HEK293T (cell line): ENCODE results near the gene PPFIBP2.

ENCODE experiments used
- CTCF ChIA-PET: fragments of 350-600 bp; formaldehyde crosslinking; extraction: SDS; loops from one replicate; lab custom pipeline; 2021; ENCODE audit warnings: antibody characterized with exemption, inconsistent platforms; lab: Yijun Ruan, JAX
- POLR2A ChIA-PET: fragments of 350-600 bp; formaldehyde crosslinking; extraction: SDS; loops from one replicate; lab custom pipeline; 2020; ENCODE audit warnings: antibody characterized with exemption, inconsistent platforms; lab: Yijun Ruan, JAX
- DNase-seq: peaks from one replicate; pipeline ENCODE4 v3.0.0; 2012; ENCODE audit warnings: mixed read lengths; ENCODE audit errors: extremely low spot score
- ARNT ChIP-seq: fragments of 450-650 bp; IDR thresholded peaks from 2 replicates; pipeline ENCODE4 v1.6.1; 2017; ENCODE audit warnings: mild to moderate bottlenecking
- BHLHE40 ChIP-seq: fragments of 450-650 bp; IDR thresholded peaks from 2 replicates; pipeline ENCODE4 v1.6.1; 2016; ENCODE audit warnings: mild to moderate bottlenecking, moderate library complexity, borderline replicate concordance
- CTBP1 ChIP-seq: fragments of 450-650 bp; IDR thresholded peaks from 2 replicates; pipeline ENCODE4 v1.6.1; 2016; ENCODE audit warnings: borderline replicate concordance
- ELF4 ChIP-seq: fragments of 450-650 bp; IDR thresholded peaks from 2 replicates; pipeline ENCODE4 v1.6.1; 2017; ENCODE audit warnings: antibody characterized with exemption
- FOXA1 ChIP-seq: fragments of 450-650 bp; IDR thresholded peaks from 2 replicates; pipeline ENCODE4 v1.6.1; 2016; ENCODE audit warnings: mild to moderate bottlenecking
- FOXK2 ChIP-seq: fragments of 450-650 bp; IDR thresholded peaks from 2 replicates; pipeline ENCODE4 v1.6.1; 2016; ENCODE audit warnings: mild to moderate bottlenecking
- FOXM1 ChIP-seq: fragments of 450-650 bp; IDR thresholded peaks from 2 replicates; pipeline ENCODE4 v1.6.1; 2017; ENCODE audit warnings: mild to moderate bottlenecking, borderline replicate concordance
- HDGF ChIP-seq: fragments of 450-650 bp; IDR thresholded peaks from 2 replicates; pipeline ENCODE4 v1.6.1; 2017; ENCODE audit warnings: antibody characterized with exemption, borderline replicate concordance
- L3MBTL2 ChIP-seq: fragments of 450-650 bp; conservative IDR thresholded peaks from 2 replicates; pipeline ENCODE4 v1.6.1; 2016; ENCODE audit warnings: mild to moderate bottlenecking
- LEF1 ChIP-seq: fragments of 450-650 bp; IDR thresholded peaks from 2 replicates; pipeline ENCODE4 v1.6.1; 2017; ENCODE audit warnings: mild to moderate bottlenecking, borderline replicate concordance
- NFRKB ChIP-seq: fragments of 450-650 bp; IDR thresholded peaks from 2 replicates; pipeline ENCODE4 v1.6.1; 2016; ENCODE audit warnings: mild to moderate bottlenecking, moderate library complexity
- PKNOX1 ChIP-seq: fragments of 450-650 bp; IDR thresholded peaks from 2 replicates; pipeline ENCODE4 v1.6.1; 2016
- SP1 ChIP-seq: fragments of 450-650 bp; IDR thresholded peaks from 2 replicates; pipeline ENCODE4 v1.6.1; 2017
- SUZ12 ChIP-seq: fragments of 450-650 bp; IDR thresholded peaks from 2 replicates; pipeline ENCODE4 v1.6.1; 2016; ENCODE audit warnings: mild to moderate bottlenecking
- TARDBP ChIP-seq: fragments of 450-650 bp; IDR thresholded peaks from 2 replicates; pipeline ENCODE4 v1.6.1; 2016
- ZNF384 ChIP-seq: fragments of 450-650 bp; IDR thresholded peaks from 2 replicates; pipeline ENCODE4 v1.6.1; 2016

PPFIBP2 gene

GRCh38 chr11:7480113-7480512 lies 33.7 kb upstream of the PPFIBP2 start:
- no peak for TF ChIP-seq LEF1
- TF ChIP-seq ARNT: no peak
- TF ChIP-seq CTBP1: no peak
- TF ChIP-seq BHLHE40: no peak
- no peak for TF ChIP-seq FOXK2
- TF ChIP-seq TARDBP: no peak
- POLR2A ChIA-PET: no interaction called here
- CTCF ChIA-PET: no interaction called here
- no peak for DNase-seq

- CTCF ChIA-PET: no interaction called here
- DNase-seq: no peak
- TF ChIP-seq SP1 (no peak), FOXK2 (no peak), LEF1 (no peak), FOXM1 (no peak)
- POLR2A ChIA-PET: no interaction called here
Observed at GRCh38 chr11:7484131-7484530, 29.7 kb upstream of the PPFIBP2 start.

GRCh38 chr11:7484645-7485044 lies 29.2 kb upstream of the PPFIBP2 start:
- ChIA-PET POLR2A (no interaction called here), CTCF (no interaction called here)
- TF ChIP-seq L3MBTL2 (no peak), FOXK2 (no peak), ELF4 (no peak), LEF1 (no peak)
- no peak for DNase-seq

GRCh38 chr11:7485186-7486097 lies 28.4 kb upstream of the PPFIBP2 start, which contains the start of gene OLFML1:
Gene OLFML1 (plus strand): TSS chr11:7485506. CDS start chr11:7485876, 370 bp downstream.
- TF ChIP-seq SUZ12: no peak
- TF ChIP-seq PKNOX1: no peak
- TF ChIP-seq FOXA1: no peak
- no peak for TF ChIP-seq TARDBP
- no peak for TF ChIP-seq CTBP1
- no peak for TF ChIP-seq NFRKB
- TF ChIP-seq FOXK2: no peak
- no peak for TF ChIP-seq ELF4
- POLR2A ChIA-PET: no interaction called here
- CTCF ChIA-PET: interaction anchor here (0.7 kb wide), 1 partner anchor 209 kb away, joined by 7 read pairs; no protein-coding TSS in a partner anchor
- DNase-seq: no peak

- ChIA-PET CTCF (no interaction called here), POLR2A (no interaction called here)
- no peak for DNase-seq
- no peak for TF ChIP-seq NFRKB
- TF ChIP-seq HDGF: no peak
- no peak for TF ChIP-seq ARNT
- no peak for TF ChIP-seq SP1
- no peak for TF ChIP-seq BHLHE40
- no peak for TF ChIP-seq PKNOX1
- no peak for TF ChIP-seq FOXA1
- TF ChIP-seq ZNF384: no peak
- no peak for TF ChIP-seq TARDBP
Observed at GRCh38 chr11:7486098-7486780, 27.6 kb upstream of the PPFIBP2 start.

- DNase-seq: no peak
- no peak for TF ChIP-seq ZNF384
- TF ChIP-seq FOXK2: no peak
- POLR2A ChIA-PET: no interaction called here
- CTCF ChIA-PET: no interaction called here
Observed at GRCh38 chr11:7486781-7487140, 27.0 kb upstream of the PPFIBP2 start.

GRCh38 chr11:7487360-7487759 lies 26.4 kb upstream of the PPFIBP2 start:
- DNase-seq: no peak

More at GRCh38 chr11:7487360-7487759, 26.4 kb upstream of the PPFIBP2 start:
- ChIA-PET POLR2A (no interaction called here), CTCF (interaction anchor here (0.7 kb wide), 1 partner anchor 390 kb away, joined by 3 read pairs; no protein-coding TSS in a partner anchor)
- TF ChIP-seq ARNT: no peak
- TF ChIP-seq FOXM1: no peak
- no peak for TF ChIP-seq NFRKB
- no peak for TF ChIP-seq TARDBP
- TF ChIP-seq HDGF: no peak
- TF ChIP-seq CTBP1: no peak
